ENCODE results near the gene ZNF324B.

GRCh38 chr19:58479303-58479702 lies 27.9 kb downstream of the ZNF324B start:
- no peak for TF ChIP-seq CTCF (IDR thresholded peaks at IDR 0.05)
- no peak for TF ChIP-seq POLR2A (IDR thresholded peaks at IDR 0.05)

Data from esophagus squamous epithelium (tissue), 4 donors.